Hematopoietic multipotent progenitor cell treated with erythropoietin and hydrocortisone succinate and interleukin-3 and kit ligand, for 8 days (in vitro differentiated cells): ENCODE results near the gene ZNF91.
"Not testable (repeated sequence)": the region's sequence is repeated elsewhere in the genome, so short reads cannot be mapped to it uniquely, and the experiment has no call there.

Experiments used
- DNase-seq: peaks from one replicate; pipeline ENCODE4 v3.0.0-alpha.2; 2015

The ZNF91 gene

GRCh38 chr19:23315286-23315685 lies 80.0 kb downstream of the ZNF91 start:
- DNase-seq: no peak

- DNase-seq: no peak
These were observed 80.6 kb downstream of the ZNF91 start for GRCh38 chr19:23314505-23315251.

GRCh38 chr19:23313196-23313595 lies 82.1 kb downstream of the ZNF91 start:
- no peak for DNase-seq

GRCh38 chr19:23312515-23312914 lies 82.8 kb downstream of the ZNF91 start:
- no peak for DNase-seq

- DNase-seq: no peak
These were observed 83.7 kb downstream of the ZNF91 start for GRCh38 chr19:23311551-23311950.

GRCh38 chr19:23310729-23311211 lies 84.5 kb downstream of the ZNF91 start:
- DNase-seq: no peak

GRCh38 chr19:23309926-23310325 lies 85.3 kb downstream of the ZNF91 start:
- no peak for DNase-seq

GRCh38 chr19:23305555-23305954 lies 89.7 kb downstream of the ZNF91 start:
- DNase-seq: no peak

GRCh38 chr19:23304238-23304637 lies 91.0 kb downstream of the ZNF91 start:
- no peak for DNase-seq

GRCh38 chr19:23294141-23294540 lies 101.1 kb downstream of the ZNF91 start:
- no peak for DNase-seq

GRCh38 chr19:23289966-23290365 lies 105.3 kb downstream of the ZNF91 start:
- not testable (repeated sequence) for DNase-seq
